T-helper 9 cell (primary cell): ENCODE measurements around the gene PTPRG.
"Not testable (repeated sequence)": the region's sequence is repeated elsewhere in the genome, so short reads cannot be mapped to it uniquely, and the experiment has no call there.

ENCODE experiments used
- DNase-seq: peaks from one replicate; pipeline ENCODE4 v3.0.0-alpha.2; 2020

Gene PTPRG

GRCh38 chr3:62036726-62037125 lies 475.4 kb downstream of the PTPRG start:
- no peak for DNase-seq

GRCh38 chr3:62038798-62039197 lies 477.4 kb downstream of the PTPRG start:
- DNase-seq: not testable (repeated sequence)

GRCh38 chr3:62039586-62039985 lies 478.2 kb downstream of the PTPRG start:
- no peak for DNase-seq

GRCh38 chr3:62041681-62042080 lies 480.3 kb downstream of the PTPRG start:
- DNase-seq: no peak

- DNase-seq: no peak
These were observed 483.6 kb downstream of the PTPRG start for GRCh38 chr3:62044874-62045411.

GRCh38 chr3:62046326-62046725 lies 485.0 kb downstream of the PTPRG start:
- DNase-seq: no peak

- DNase-seq: no peak
These were observed 487.2 kb downstream of the PTPRG start for GRCh38 chr3:62048577-62048976.

- no peak for DNase-seq
These were observed 487.7 kb downstream of the PTPRG start for GRCh38 chr3:62049033-62049432.

- no peak for DNase-seq
These were observed 490.1 kb downstream of the PTPRG start for GRCh38 chr3:62051506-62051905.

- DNase-seq: no peak
These were observed 491.0 kb downstream of the PTPRG start for GRCh38 chr3:62052331-62052730.

GRCh38 chr3:62056658-62057057 lies 495.3 kb downstream of the PTPRG start:
- no peak for DNase-seq

GRCh38 chr3:62057339-62058047 lies 496.1 kb downstream of the PTPRG start:
- DNase-seq: no peak

GRCh38 chr3:62065985-62066693 lies 504.8 kb downstream of the PTPRG start:
- no peak for DNase-seq

GRCh38 chr3:62068337-62068736 lies 507.0 kb downstream of the PTPRG start:
- no peak for DNase-seq

GRCh38 chr3:62070891-62071290 lies 509.5 kb downstream of the PTPRG start:
- no peak for DNase-seq

- DNase-seq: no peak
These were observed 511.7 kb downstream of the PTPRG start for GRCh38 chr3:62073038-62073437.

GRCh38 chr3:62084558-62084957 lies 523.2 kb downstream of the PTPRG start:
- no peak for DNase-seq

- DNase-seq: no peak
These were observed 527.2 kb downstream of the PTPRG start for GRCh38 chr3:62088472-62089104.

- DNase-seq: no peak
These were observed 528.7 kb downstream of the PTPRG start for GRCh38 chr3:62090066-62090465.

GRCh38 chr3:62090519-62090918 lies 529.1 kb downstream of the PTPRG start:
- DNase-seq: no peak

- DNase-seq: no peak
These were observed 531.7 kb downstream of the PTPRG start for GRCh38 chr3:62093025-62093424.

- DNase-seq: no peak
These were observed 533.1 kb downstream of the PTPRG start for GRCh38 chr3:62094461-62094860.

GRCh38 chr3:62095080-62095479 lies 533.7 kb downstream of the PTPRG start:
- DNase-seq: no peak

- no peak for DNase-seq
These were observed 534.4 kb downstream of the PTPRG start for GRCh38 chr3:62095756-62096155.
